ENCODE data around the gene HOXB5.
A peak's percentile ranks its signal among the peaks of the same experiment; 100 is the strongest.

The HOXB5 gene

GRCh38 chr17:48618256-48618896 lies 24.8 kb upstream of the HOXB5 start:
- no peak overlapping the region for H3K4me3 ChIP-seq (ENCODE audit: low read depth, low read length)

More at GRCh38 chr17:48618256-48618896, 24.8 kb upstream of the HOXB5 start:
- no peaks in the 10 kb centered on the region for H3K9me3 ChIP-seq (ENCODE audit: control insufficient read depth, insufficient read depth, low read depth, low read length)
- peaks cover 0 to 22% of the 10 kb centered on the region in 2 experiments; a peak in 1 of 3 replicates for H3K36me3 ChIP-seq (ENCODE audit: control insufficient read depth in 2 of 2, insufficient read depth in 1 of 2, low read length in 2 of 2)
- peaks cover 48% of the 10 kb centered on the region for H3K4me1 ChIP-seq (ENCODE audit: control insufficient read depth, insufficient read depth, low read length)
- peak; percentile 39 for TF ChIP-seq PRDM1 (tag by site-specific recombination; IDR thresholded peaks at IDR 0.05)
- TF ChIP-seq ZNF654 (tag by site-specific recombination; IDR thresholded peaks at IDR 0.05; ENCODE audit: low read depth), result peak; percentile 99
- TF ChIP-seq ZNF148 (tag by site-specific recombination; IDR thresholded peaks at IDR 0.05; ENCODE audit: borderline replicate concordance), result no peak
- no peak for TF ChIP-seq ZNF624 (tag by site-specific recombination; IDR thresholded peaks at IDR 0.05)
- peak; percentile 96 for TF ChIP-seq CTCF (tag by site-specific recombination; IDR thresholded peaks at IDR 0.05)
- TF ChIP-seq ZSCAN30 (tag by site-specific recombination; IDR thresholded peaks at IDR 0.05), result peak; percentile 87
- TF ChIP-seq SETDB1 (IDR thresholded peaks at IDR 0.05; ENCODE audit: insufficient read length, low read length), result no peak
- TF ChIP-seq ZBTB17 (tag by site-specific recombination; IDR thresholded peaks at IDR 0.05), result peak; percentile 51
- peak; percentile 36; the same call in 1 of the 2 replicates for TF ChIP-seq OSR2 (tag by site-specific recombination; IDR thresholded peaks at IDR 0.05)
- TF ChIP-seq ZNF394 (tag by site-specific recombination; IDR thresholded peaks at IDR 0.05; ENCODE audit: borderline replicate concordance), result 0 out of 2 replicates have a peak, but pooled peaks have one; percentile 22
- no peak for TF ChIP-seq ZNF37A (tag by site-specific recombination; IDR thresholded peaks at IDR 0.05)
- TF ChIP-seq ZNF518A (tag by site-specific recombination; conservative IDR thresholded peaks at IDR 0.05; ENCODE audit: low read depth), result no peak
- TF ChIP-seq ZBTB8A (tag by site-specific recombination; IDR thresholded peaks at IDR 0.05), result peak; percentile 38; the same call in 1 of the 2 replicates
- TF ChIP-seq EGR2 (tag by site-specific recombination; IDR thresholded peaks at IDR 0.05; ENCODE audit: low read depth), result no peak
- peak; percentile 89 for TF ChIP-seq IKZF3 (tag by site-specific recombination; IDR thresholded peaks at IDR 0.05)
- TF ChIP-seq ZNF26 (tag by site-specific recombination; IDR thresholded peaks at IDR 0.05), result no peak
- no peak for TF ChIP-seq ZNF600 (tag by site-specific recombination; IDR thresholded peaks at IDR 0.05)
- 0 out of 2 replicates have a peak, but pooled peaks have one; percentile 35 for TF ChIP-seq REPIN1 (tag by site-specific recombination; IDR thresholded peaks at IDR 0.05; ENCODE audit: low read depth)
- peak overlapping the region; percentile 44; the same call in 1 of the 2 replicates for H3K27ac ChIP-seq (ENCODE audit: extremely low read depth, low read depth, low read length)
- ChIA-PET POLR2A (interaction anchor here (0.9 to 1.3 kb wide), 2 partner anchors 9 to 17 kb away, joined by 3 to 4 read pairs; no protein-coding TSS in a partner anchor), CTCF (interaction anchor here (0.5 to 5.7 kb wide), 45 partner anchors 9 to 593 kb away, joined by 3 to 86 read pairs (median 4); partner anchors contain the start of gene HOXB5)
